ENCODE results near the gene ELK3.

The ELK3 gene

GRCh38 chr12:96293093-96293492, 98.9 kb downstream of the ELK3 start:
- H3K36me3 ChIP-seq (ENCODE audit: control insufficient read depth, insufficient read depth, low read length): peaks cover 11% of the 10 kb centered on the region
- H3K9ac ChIP-seq (ENCODE audit: low read length): no peak overlapping the region
- no peaks in the 10 kb centered on the region for H3K4me1 ChIP-seq (ENCODE audit: control insufficient read depth, insufficient read depth, low read length)
- no peak overlapping the region for H3K4me3 ChIP-seq (ENCODE audit: low read length)
- H3K27me3 ChIP-seq (ENCODE audit: control insufficient read depth, insufficient read depth, low read length): no peaks in the 10 kb centered on the region
- no peaks in the 10 kb centered on the region for H3K9me3 ChIP-seq (ENCODE audit: control insufficient read depth, low read length)

GRCh38 chr12:96294831-96295230, 100.7 kb downstream of the ELK3 start:
- H3K9ac ChIP-seq (ENCODE audit: low read length): no peak overlapping the region
- no peak overlapping the region for H3K4me3 ChIP-seq (ENCODE audit: low read length)
- no peaks in the 10 kb centered on the region for H3K27me3 ChIP-seq (ENCODE audit: control insufficient read depth, insufficient read depth, low read length)
- H3K36me3 ChIP-seq (ENCODE audit: control insufficient read depth, insufficient read depth, low read length): peaks cover 5% of the 10 kb centered on the region
- H3K4me1 ChIP-seq (ENCODE audit: control insufficient read depth, insufficient read depth, low read length): no peaks in the 10 kb centered on the region
- H3K9me3 ChIP-seq (ENCODE audit: control insufficient read depth, low read length): no peaks in the 10 kb centered on the region

- Histone ChIP-seq H3K4me3 (ENCODE audit: low read length) (no peak overlapping the region), H3K4me1 (ENCODE audit: control insufficient read depth, insufficient read depth, low read length) (no peaks in the 10 kb centered on the region), H3K27me3 (ENCODE audit: control insufficient read depth, insufficient read depth, low read length) (no peaks in the 10 kb centered on the region), H3K36me3 (ENCODE audit: control insufficient read depth, insufficient read depth, low read length) (peaks cover 5% of the 10 kb centered on the region), H3K9ac (ENCODE audit: low read length) (no peak overlapping the region), H3K9me3 (ENCODE audit: control insufficient read depth, low read length) (no peaks in the 10 kb centered on the region)
Measured at GRCh38 chr12:96295532-96296160, 101.5 kb downstream of the ELK3 start.

- H3K27me3 ChIP-seq (ENCODE audit: control insufficient read depth, insufficient read depth, low read length): no peaks in the 10 kb centered on the region
- no peaks in the 10 kb centered on the region for H3K9me3 ChIP-seq (ENCODE audit: control insufficient read depth, low read length)
- H3K9ac ChIP-seq (ENCODE audit: low read length): no peak overlapping the region
- H3K4me1 ChIP-seq (ENCODE audit: control insufficient read depth, insufficient read depth, low read length): no peaks in the 10 kb centered on the region
- H3K4me3 ChIP-seq (ENCODE audit: low read length): no peak overlapping the region
- H3K36me3 ChIP-seq (ENCODE audit: control insufficient read depth, insufficient read depth, low read length): peaks cover 5% of the 10 kb centered on the region
Measured at GRCh38 chr12:96297504-96297903, 103.3 kb downstream of the ELK3 start.

GRCh38 chr12:96300064-96300463, 105.9 kb downstream of the ELK3 start:
- peaks cover 3% of the 10 kb centered on the region for H3K4me1 ChIP-seq (ENCODE audit: control insufficient read depth, insufficient read depth, low read length)
- H3K9ac ChIP-seq (ENCODE audit: low read length): no peak overlapping the region
- H3K9me3 ChIP-seq (ENCODE audit: control insufficient read depth, low read length): no peaks in the 10 kb centered on the region
- no peak overlapping the region for H3K4me3 ChIP-seq (ENCODE audit: low read length)
- peaks cover 5% of the 10 kb centered on the region for H3K36me3 ChIP-seq (ENCODE audit: control insufficient read depth, insufficient read depth, low read length)
- H3K27me3 ChIP-seq (ENCODE audit: control insufficient read depth, insufficient read depth, low read length): no peaks in the 10 kb centered on the region

GRCh38 chr12:96301732-96302131, 107.6 kb downstream of the ELK3 start:
- Histone ChIP-seq H3K4me3 (ENCODE audit: low read length) (no peak overlapping the region), H3K9ac (ENCODE audit: low read length) (no peak overlapping the region), H3K27me3 (ENCODE audit: control insufficient read depth, insufficient read depth, low read length) (no peaks in the 10 kb centered on the region), H3K36me3 (ENCODE audit: control insufficient read depth, insufficient read depth, low read length) (peaks cover 4% of the 10 kb centered on the region), H3K4me1 (ENCODE audit: control insufficient read depth, insufficient read depth, low read length) (peaks cover 3% of the 10 kb centered on the region), H3K9me3 (ENCODE audit: control insufficient read depth, low read length) (no peaks in the 10 kb centered on the region)

- H3K9ac ChIP-seq (ENCODE audit: low read length): no peak overlapping the region
- H3K36me3 ChIP-seq (ENCODE audit: control insufficient read depth, insufficient read depth, low read length): no peaks in the 10 kb centered on the region
- H3K4me1 ChIP-seq (ENCODE audit: control insufficient read depth, insufficient read depth, low read length): peaks cover 3% of the 10 kb centered on the region
- H3K27me3 ChIP-seq (ENCODE audit: control insufficient read depth, insufficient read depth, low read length): no peaks in the 10 kb centered on the region
- no peaks in the 10 kb centered on the region for H3K9me3 ChIP-seq (ENCODE audit: control insufficient read depth, low read length)
- no peak overlapping the region for H3K4me3 ChIP-seq (ENCODE audit: low read length)
Measured at GRCh38 chr12:96302687-96303310, 108.6 kb downstream of the ELK3 start.

GRCh38 chr12:96303653-96304052, 109.5 kb downstream of the ELK3 start:
- Histone ChIP-seq H3K9me3 (ENCODE audit: control insufficient read depth, low read length) (no peaks in the 10 kb centered on the region), H3K4me3 (ENCODE audit: low read length) (no peak overlapping the region), H3K36me3 (ENCODE audit: control insufficient read depth, insufficient read depth, low read length) (no peaks in the 10 kb centered on the region), H3K9ac (ENCODE audit: low read length) (no peak overlapping the region), H3K27me3 (ENCODE audit: control insufficient read depth, insufficient read depth, low read length) (no peaks in the 10 kb centered on the region), H3K4me1 (ENCODE audit: control insufficient read depth, insufficient read depth, low read length) (peaks cover 3% of the 10 kb centered on the region)

- Histone ChIP-seq H3K9ac (ENCODE audit: low read length) (no peak overlapping the region), H3K36me3 (ENCODE audit: control insufficient read depth, insufficient read depth, low read length) (no peaks in the 10 kb centered on the region), H3K4me1 (ENCODE audit: control insufficient read depth, insufficient read depth, low read length) (peaks cover 3% of the 10 kb centered on the region), H3K9me3 (ENCODE audit: control insufficient read depth, low read length) (no peaks in the 10 kb centered on the region), H3K4me3 (ENCODE audit: low read length) (no peak overlapping the region), H3K27me3 (ENCODE audit: control insufficient read depth, insufficient read depth, low read length) (no peaks in the 10 kb centered on the region)
Measured at GRCh38 chr12:96305665-96306064, 111.5 kb downstream of the ELK3 start.

GRCh38 chr12:96308881-96309280, 114.7 kb downstream of the ELK3 start:
- Histone ChIP-seq H3K27me3 (ENCODE audit: control insufficient read depth, insufficient read depth, low read length) (no peaks in the 10 kb centered on the region), H3K9me3 (ENCODE audit: control insufficient read depth, low read length) (no peaks in the 10 kb centered on the region)

GRCh38 chr12:96310067-96310466, 115.9 kb downstream of the ELK3 start:
- H3K9me3 ChIP-seq (ENCODE audit: control insufficient read depth, low read length): no peaks in the 10 kb centered on the region
- H3K4me3 ChIP-seq (ENCODE audit: low read length): no peak overlapping the region
- no peaks in the 10 kb centered on the region for H3K4me1 ChIP-seq (ENCODE audit: control insufficient read depth, insufficient read depth, low read length)
- H3K9ac ChIP-seq (ENCODE audit: low read length): no peak overlapping the region
- no peaks in the 10 kb centered on the region for H3K36me3 ChIP-seq (ENCODE audit: control insufficient read depth, insufficient read depth, low read length)
- no peaks in the 10 kb centered on the region for H3K27me3 ChIP-seq (ENCODE audit: control insufficient read depth, insufficient read depth, low read length)

More at GRCh38 chr12:96308881-96309280, 114.7 kb downstream of the ELK3 start:
- H3K4me3 ChIP-seq (ENCODE audit: low read length): no peak overlapping the region
- no peak overlapping the region for H3K9ac ChIP-seq (ENCODE audit: low read length)
- no peaks in the 10 kb centered on the region for H3K36me3 ChIP-seq (ENCODE audit: control insufficient read depth, insufficient read depth, low read length)
- no peaks in the 10 kb centered on the region for H3K4me1 ChIP-seq (ENCODE audit: control insufficient read depth, insufficient read depth, low read length)

GRCh38 chr12:96311191-96311590, 117.0 kb downstream of the ELK3 start:
- H3K27me3 ChIP-seq (ENCODE audit: control insufficient read depth, insufficient read depth, low read length): no peaks in the 10 kb centered on the region
- no peaks in the 10 kb centered on the region for H3K36me3 ChIP-seq (ENCODE audit: control insufficient read depth, insufficient read depth, low read length)
- H3K9me3 ChIP-seq (ENCODE audit: control insufficient read depth, low read length): no peaks in the 10 kb centered on the region
- no peaks in the 10 kb centered on the region for H3K4me1 ChIP-seq (ENCODE audit: control insufficient read depth, insufficient read depth, low read length)
- no peak overlapping the region for H3K4me3 ChIP-seq (ENCODE audit: low read length)
- H3K9ac ChIP-seq (ENCODE audit: low read length): no peak overlapping the region

Data from mucosa of stomach (tissue), 1 donor.